ENCODE results near the gene ABCA7. TPM values are rescaled to one million over a fixed set of nuclear protein-coding genes. Genes with fewer than 3 reads are reported as not detected.

ABCA7 gene
- polyA plus RNA-seq, 1 donor from 2014 or later = 51.8 TPM

GRCh38 chr19:1104311-1105007 lies 64.6 kb downstream of the ABCA7 start:
- H2AFZ ChIP-seq (ENCODE audit: low read depth, low read length) = peak overlapping the region; percentile 21
- H3F3A ChIP-seq (ENCODE audit: insufficient read depth, low read length, poor library complexity, severe bottlenecking) = no peaks in the 10 kb centered on the region
- H3K9me2 ChIP-seq (ENCODE audit: insufficient read depth, low read length) = no peaks in the 10 kb centered on the region
- H3K9me3 ChIP-seq (ENCODE audit: low read length) = no peaks in the 10 kb centered on the region
- H3K79me2 ChIP-seq (replicated peaks; ENCODE audit: insufficient read depth, low read length) = peaks cover 4% of the 10 kb centered on the region
- peak overlapping the region; percentile 78 for H3K4me2 ChIP-seq (ENCODE audit: low read length)
- peak overlapping the region; percentile 95 for H3K4me3 ChIP-seq (ENCODE audit: low read length)
- H3K27me3 ChIP-seq (ENCODE audit: insufficient read depth, low read depth, low read length) = no peaks in the 10 kb centered on the region
- no peaks in the 10 kb centered on the region for H3K36me3 ChIP-seq (ENCODE audit: insufficient read depth, low read length)
- TF ChIP-seq CTCF (IDR thresholded peaks at IDR 0.05; ENCODE audit: poor library complexity, severe bottlenecking) (no peak), EP300 (conservative IDR thresholded peaks at IDR 0.05; ENCODE audit: poor library complexity, severe bottlenecking) (peak; percentile 35)
- H3K27ac ChIP-seq (ENCODE audit: low read length) = peak overlapping the region; percentile 91
- H4K20me1 ChIP-seq (ENCODE audit: insufficient read depth) = no peaks in the 10 kb centered on the region
- H3K9ac ChIP-seq (ENCODE audit: low read length) = peak overlapping the region; percentile 95

- H2AFZ ChIP-seq (ENCODE audit: low read depth, low read length) = no peak overlapping the region
- H3K79me2 ChIP-seq (replicated peaks; ENCODE audit: insufficient read depth, low read length) = peaks cover 4% of the 10 kb centered on the region
- H3F3A ChIP-seq (ENCODE audit: insufficient read depth, low read length, poor library complexity, severe bottlenecking) = no peaks in the 10 kb centered on the region
Observed at GRCh38 chr19:1105008-1105872, 65.3 kb downstream of the ABCA7 start.

GRCh38 chr19:1105873-1106840 lies 66.2 kb downstream of the ABCA7 start:
- H3K36me3 ChIP-seq (ENCODE audit: insufficient read depth, low read length) = no peaks in the 10 kb centered on the region
- TF ChIP-seq CTCF (IDR thresholded peaks at IDR 0.05; ENCODE audit: poor library complexity, severe bottlenecking) = no peak
- no peak for TF ChIP-seq MXI1 (conservative IDR thresholded peaks at IDR 0.05; ENCODE audit: poor library complexity, severe bottlenecking)
- no peak for TF ChIP-seq RAD21 (conservative IDR thresholded peaks at IDR 0.05)
- TF ChIP-seq EP300 (conservative IDR thresholded peaks at IDR 0.05; ENCODE audit: poor library complexity, severe bottlenecking) = no peak
- no peak for TF ChIP-seq REST (IDR thresholded peaks at IDR 0.05; ENCODE audit: borderline replicate concordance)
- TF ChIP-seq EZH2 (IDR thresholded peaks at IDR 0.05; ENCODE audit: borderline replicate concordance, insufficient read depth, low read length, poor library complexity, severe bottlenecking) = no peak
- peaks cover 4% of the 10 kb centered on the region for H3K79me2 ChIP-seq (replicated peaks; ENCODE audit: insufficient read depth, low read length)
- H3K9ac ChIP-seq (ENCODE audit: low read length) = peak overlapping the region; percentile 95
- no peak overlapping the region for H3K4me2 ChIP-seq (ENCODE audit: low read length)
- H3K4me3 ChIP-seq (ENCODE audit: low read length) = peak overlapping the region; percentile 95
- no peaks in the 10 kb centered on the region for H3F3A ChIP-seq (ENCODE audit: insufficient read depth, low read length, poor library complexity, severe bottlenecking)
- no peaks in the 10 kb centered on the region for H3K9me3 ChIP-seq (ENCODE audit: low read length)
- H3K9me2 ChIP-seq (ENCODE audit: insufficient read depth, low read length) = no peaks in the 10 kb centered on the region
- H2AFZ ChIP-seq (ENCODE audit: low read depth, low read length) = no peak overlapping the region
- H3K27ac ChIP-seq (ENCODE audit: low read length) = peak overlapping the region; percentile 91
- no peaks in the 10 kb centered on the region for H3K27me3 ChIP-seq (ENCODE audit: insufficient read depth, low read depth, low read length)
- H4K20me1 ChIP-seq (ENCODE audit: insufficient read depth) = no peaks in the 10 kb centered on the region

More at GRCh38 chr19:1105008-1105872, 65.3 kb downstream of the ABCA7 start:
- Histone ChIP-seq H4K20me1 (ENCODE audit: insufficient read depth) (no peaks in the 10 kb centered on the region), H3K27ac (ENCODE audit: low read length) (peak overlapping the region; percentile 91), H3K9me2 (ENCODE audit: insufficient read depth, low read length) (no peaks in the 10 kb centered on the region), H3K4me3 (ENCODE audit: low read length) (peak overlapping the region; percentile 95), H3K36me3 (ENCODE audit: insufficient read depth, low read length) (no peaks in the 10 kb centered on the region), H3K4me2 (ENCODE audit: low read length) (peak overlapping the region; percentile 78), H3K9me3 (ENCODE audit: low read length) (no peaks in the 10 kb centered on the region), H3K9ac (ENCODE audit: low read length) (peak overlapping the region; percentile 95), H3K27me3 (ENCODE audit: insufficient read depth, low read depth, low read length) (no peaks in the 10 kb centered on the region)
- peak; percentile 68 for TF ChIP-seq MXI1 (conservative IDR thresholded peaks at IDR 0.05; ENCODE audit: poor library complexity, severe bottlenecking)
- no peak for TF ChIP-seq EP300 (conservative IDR thresholded peaks at IDR 0.05; ENCODE audit: poor library complexity, severe bottlenecking)
- peak; percentile 28 for TF ChIP-seq POLR2AphosphoS5 (IDR thresholded peaks at IDR 0.05)
